WTC11 (cell line): ENCODE results near the gene GP9. TPM values are rescaled to one million over a fixed set of nuclear protein-coding genes. Genes with fewer than 3 reads are reported as not detected.

Source experiments
- ATAC-seq: fragments of 200-7000 bp; cut with Tn5 transposase; 2 replicates; pipeline ENCODE4 v1.10.0; 2021; ENCODE audit warnings: mild to moderate bottlenecking, moderate library complexity
- CTCF ChIA-PET: fragments of 300-600 bp; sonication (Branson Sonifier 250); formaldehyde crosslinking; loops from one replicate; lab custom pipeline; 2021; ENCODE audit warnings: antibody characterized with exemption; lab: Charles Lee
- POLR2A ChIA-PET: fragments of 350-600 bp; sonication (Branson Sonifier 250); formaldehyde crosslinking; loops from one replicate; lab custom pipeline; 2021; ENCODE audit warnings: antibody characterized with exemption; lab: Charles Lee
- DNase-seq: peaks from one replicate; pipeline ENCODE4 v3.0.0; 2021; ENCODE audit warnings: low spot score
- H3K27ac Mint-ChIP-seq: 2 replicates; pipeline ENCODE4 v1.8.0; 2021; ENCODE audit warnings: mixed read lengths
- H3K27me3 Mint-ChIP-seq: 2 replicates; pipeline ENCODE4 v1.8.0; 2021; ENCODE audit warnings: low read depth, mild to moderate bottlenecking, moderate library complexity, mixed read lengths
- H3K36me3 Mint-ChIP-seq: 2 replicates; pipeline ENCODE4 v1.8.0; 2021; ENCODE audit warnings: mixed read lengths
- H3K4me1 Mint-ChIP-seq: 2 replicates; pipeline ENCODE4 v1.8.0; 2022; ENCODE audit warnings: mixed read lengths
- H3K4me3 Mint-ChIP-seq: 2 replicates; pipeline ENCODE4 v1.8.0; 2021; ENCODE audit warnings: mild to moderate bottlenecking, moderate library complexity, mixed read lengths
- H3K9me3 Mint-ChIP-seq: 2 replicates; pipeline ENCODE4 v1.8.0; 2021; ENCODE audit warnings: mixed read lengths
- AFF4 ChIP-seq: sonication (generic); formaldehyde crosslinking; IDR thresholded peaks from 2 replicates; pipeline ENCODE4 v1.8.1; 2023; ENCODE audit warnings: mild to moderate bottlenecking, missing genetic modification reagents, borderline replicate concordance
- FOXP1 ChIP-seq: sonication (generic); formaldehyde crosslinking; IDR thresholded peaks from 2 replicates; pipeline ENCODE4 v1.8.0; 2022; ENCODE audit warnings: missing genetic modification reagents, mild to moderate bottlenecking, moderate library complexity, borderline replicate concordance
- FOXP4 ChIP-seq: sonication (generic); formaldehyde crosslinking; IDR thresholded peaks from 2 replicates; pipeline ENCODE4 v1.8.0; 2022; ENCODE audit warnings: mild to moderate bottlenecking, missing genetic modification reagents
- GTF2I ChIP-seq: fragments of 250-450 bp; sonication (Bioruptor Pico); conservative IDR thresholded peaks from 2 replicates; pipeline ENCODE4 v1.4.0; 2021; ENCODE audit warnings: mild to moderate bottlenecking
- NFYB ChIP-seq: sonication (generic); formaldehyde crosslinking; conservative IDR thresholded peaks from 2 replicates; pipeline ENCODE4 v1.8.0; 2022; ENCODE audit warnings: low read depth, missing genetic modification reagents
- NR2C2 ChIP-seq: sonication (generic); formaldehyde crosslinking; IDR thresholded peaks from 2 replicates; pipeline ENCODE4 v1.8.0; 2022; ENCODE audit warnings: mild to moderate bottlenecking, missing genetic modification reagents
- RELA ChIP-seq: sonication (generic); formaldehyde crosslinking; IDR thresholded peaks from 2 replicates; pipeline ENCODE4 v1.8.1; 2022; ENCODE audit warnings: missing genetic modification reagents, mild to moderate bottlenecking, borderline replicate concordance
- USF2 ChIP-seq: sonication (generic); formaldehyde crosslinking; IDR thresholded peaks from 2 replicates; pipeline ENCODE4 v1.8.1; 2023; ENCODE audit warnings: mild to moderate bottlenecking, missing genetic modification reagents, moderate library complexity
- ZNF219 ChIP-seq: sonication (generic); formaldehyde crosslinking; IDR thresholded peaks from 2 replicates; pipeline ENCODE4 v1.8.0; 2023; ENCODE audit warnings: missing genetic modification reagents, mild to moderate bottlenecking, borderline replicate concordance
- ZNF232 ChIP-seq: sonication (generic); formaldehyde crosslinking; IDR thresholded peaks from 2 replicates; pipeline ENCODE4 v1.8.0; 2022; ENCODE audit warnings: mild to moderate bottlenecking, missing genetic modification reagents
- ZNF396 ChIP-seq: fragments of 250-450 bp; sonication (Bioruptor Pico); IDR thresholded peaks from 2 replicates; pipeline ENCODE4 v1.8.0; 2021; ENCODE audit warnings: mild to moderate bottlenecking, moderate library complexity, borderline replicate concordance
- total RNA-seq: library from RNA; stranded (reverse); gene quantifications from 3 replicates; pipeline ENCODE4 v1.2.3, GENCODE V29; 2021
- TF ChIP-seq, protein P1 (sequence below): fragments of 250-450 bp; sonication (Bioruptor Pico); conservative IDR thresholded peaks from 2 replicates; pipeline ENCODE4 v1.9.0; 2021; ENCODE audit warnings: mild to moderate bottlenecking
- TF ChIP-seq, protein P2 (sequence below): sonication (generic); formaldehyde crosslinking; IDR thresholded peaks from 2 replicates; pipeline ENCODE4 v1.8.0; 2022; ENCODE audit warnings: mild to moderate bottlenecking, missing genetic modification reagents
- TF ChIP-seq, protein P3 (sequence below): sonication (generic); formaldehyde crosslinking; conservative IDR thresholded peaks from 2 replicates; pipeline ENCODE4 v1.8.1; 2023; ENCODE audit warnings: mild to moderate bottlenecking, low read depth, missing genetic modification reagents, moderate library complexity
- TF ChIP-seq, protein P4 (sequence below): fragments of 250-450 bp; sonication (Bioruptor Pico); IDR thresholded peaks from 2 replicates; pipeline ENCODE4 v1.9.0; 2021; ENCODE audit warnings: mild to moderate bottlenecking

Gene GP9
- total RNA-seq, 1 experiment from 2014 or later: not detected

DNA sequence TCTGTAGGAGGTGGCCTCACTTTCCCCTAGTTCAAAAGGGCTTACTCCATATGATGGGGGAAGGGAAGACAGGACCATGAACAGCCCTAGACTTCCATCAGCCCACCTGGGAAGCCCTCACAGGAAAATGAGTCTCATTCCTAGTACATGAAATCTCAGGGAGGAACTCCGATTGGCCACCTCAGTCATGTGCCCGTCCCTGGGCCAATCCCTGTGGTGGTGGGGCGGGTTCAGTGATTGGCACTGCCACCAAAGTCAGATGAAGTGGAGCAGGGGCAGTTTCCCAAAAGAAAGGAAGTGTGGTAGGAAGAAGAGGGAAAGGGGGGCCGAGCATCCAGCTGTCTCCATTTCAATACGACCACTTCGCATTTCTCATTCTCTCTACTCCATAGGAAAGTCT lies 25.9 kb upstream of the GP9 start:
- CTCF ChIA-PET: interaction anchor here (3.6 kb wide), 1 partner anchor 65 kb away, joined by 13 read pairs; no protein-coding TSS in a partner anchor
- Mint-ChIP-seq H3K4me3 (no peak overlapping the region), H3K36me3 (no peaks in the 10 kb centered on the region), H3K4me1 (peaks cover 3% of the 10 kb centered on the region; the same call in 1 of the 2 replicates), H3K27ac (no peak overlapping the region), H3K27me3 (peaks cover 7% of the 10 kb centered on the region; the same call in 1 of the 2 replicates), H3K9me3 (no peaks in the 10 kb centered on the region; the same call in 1 of the 2 replicates)
- DNase-seq (no peak), ATAC-seq (peak; percentile 72)
- TF ChIP-seq, protein P1, sequence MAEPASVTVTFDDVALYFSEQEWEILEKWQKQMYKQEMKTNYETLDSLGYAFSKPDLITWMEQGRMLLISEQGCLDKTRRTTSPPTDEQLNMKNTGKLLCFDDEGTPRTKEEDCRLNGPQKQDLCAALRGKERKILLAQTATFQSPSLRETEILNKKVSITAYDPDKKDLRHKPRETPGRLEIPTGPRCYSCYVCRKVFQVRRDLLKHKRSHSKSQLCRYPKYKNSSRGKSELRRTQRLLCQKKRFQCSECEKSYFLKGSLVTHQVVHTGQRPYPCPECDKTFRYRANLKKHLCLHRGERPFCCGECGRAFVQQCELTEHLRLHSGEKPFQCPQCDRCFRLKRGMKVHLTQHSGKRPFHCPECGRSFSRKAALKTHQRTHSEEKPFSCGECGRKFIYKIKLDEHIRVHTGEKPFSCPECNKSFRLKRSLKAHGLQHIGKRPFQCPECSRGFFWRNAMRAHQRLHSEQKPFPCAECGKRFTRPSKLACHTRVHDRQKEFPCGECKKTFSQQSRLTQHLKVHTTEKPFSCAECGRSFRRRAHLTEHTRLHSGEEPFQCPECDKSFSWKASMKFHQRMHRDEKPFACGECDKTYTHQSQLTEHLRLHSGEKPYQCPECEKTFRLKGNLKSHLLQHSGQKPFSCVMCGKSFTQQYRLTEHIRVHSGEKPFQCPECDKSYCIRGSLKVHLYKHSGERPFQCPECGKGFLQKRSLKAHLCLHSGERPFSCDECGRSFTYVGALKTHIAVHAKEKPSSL (CRISPR knock-in tag): no peak
- peak; percentile 50 for TF ChIP-seq NFYB
- TF ChIP-seq ZNF219 (CRISPR knock-in tag): no peak
- peak; percentile 88 for TF ChIP-seq USF2 (CRISPR knock-in tag)
- TF ChIP-seq, protein P2, sequence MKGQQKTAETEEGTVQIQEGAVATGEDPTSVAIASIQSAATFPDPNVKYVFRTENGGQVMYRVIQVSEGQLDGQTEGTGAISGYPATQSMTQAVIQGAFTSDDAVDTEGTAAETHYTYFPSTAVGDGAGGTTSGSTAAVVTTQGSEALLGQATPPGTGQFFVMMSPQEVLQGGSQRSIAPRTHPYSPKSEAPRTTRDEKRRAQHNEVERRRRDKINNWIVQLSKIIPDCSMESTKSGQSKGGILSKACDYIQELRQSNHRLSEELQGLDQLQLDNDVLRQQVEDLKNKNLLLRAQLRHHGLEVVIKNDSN (CRISPR knock-in tag): peak; percentile 81
- POLR2A ChIA-PET: no interaction called here

DNA sequence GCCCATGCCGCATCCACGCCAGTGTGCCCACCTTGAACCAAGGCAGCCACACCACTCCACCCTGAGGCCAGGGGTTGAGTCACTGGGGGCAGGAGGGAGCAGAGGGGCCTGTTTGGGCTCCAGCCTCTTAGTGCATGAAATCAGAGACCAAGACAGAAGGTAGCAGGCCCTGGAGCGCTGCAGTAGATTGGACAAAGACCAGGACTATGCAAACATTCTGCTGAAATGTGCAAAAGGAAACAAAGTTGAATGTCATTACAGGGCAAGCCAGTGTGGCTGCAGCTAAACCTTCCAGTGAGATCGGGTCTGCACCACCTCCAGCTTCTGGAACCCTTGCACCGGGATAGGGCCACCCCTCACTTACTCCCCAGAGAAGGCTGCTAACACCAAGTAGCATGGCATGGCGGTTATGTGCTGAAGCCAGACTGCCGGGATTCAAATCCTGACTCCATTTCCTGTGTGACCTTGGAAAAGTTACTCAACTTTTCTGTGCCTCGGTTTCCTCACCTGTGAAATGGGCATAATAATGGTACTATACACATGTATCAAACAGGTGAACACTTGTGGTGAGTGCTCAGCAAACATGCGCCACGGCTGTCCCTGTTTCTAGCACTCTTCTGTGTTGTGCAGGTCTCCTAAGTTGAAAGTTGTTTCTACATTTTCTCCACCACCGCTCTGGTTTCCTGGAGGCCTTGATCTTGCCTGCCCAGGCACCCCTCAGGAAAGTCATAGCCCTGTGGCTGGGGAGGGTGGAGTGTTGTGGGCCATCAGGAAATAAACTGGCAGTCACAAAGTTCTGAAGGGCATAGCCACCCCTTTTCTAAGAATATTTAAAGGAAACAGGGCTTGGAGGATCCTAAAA lies 25.0 kb upstream of the GP9 start:
- DNase-seq (no peak), ATAC-seq (no peak)
- Mint-ChIP-seq H3K27me3 (0 out of 2 replicates have a peak, but pooled peaks cover 3% of the 10 kb centered on the region), H3K36me3 (no peaks in the 10 kb centered on the region), H3K4me3 (no peak overlapping the region), H3K9me3 (no peaks in the 10 kb centered on the region), H3K27ac (no peak overlapping the region), H3K4me1 (peaks cover 6% of the 10 kb centered on the region)
- ChIA-PET CTCF (interaction anchor here (1.4 to 3.6 kb wide), 2 partner anchors 65 to 66 kb away, joined by 4 to 13 read pairs; no protein-coding TSS in a partner anchor), POLR2A (no interaction called here)
- no peak for TF ChIP-seq RELA (CRISPR knock-in tag)
- no peak for TF ChIP-seq FOXP1 (CRISPR knock-in tag)
- TF ChIP-seq ZNF232 (CRISPR knock-in tag): no peak
- TF ChIP-seq ZNF396 (CRISPR knock-in tag): no peak
- TF ChIP-seq, protein P3, sequence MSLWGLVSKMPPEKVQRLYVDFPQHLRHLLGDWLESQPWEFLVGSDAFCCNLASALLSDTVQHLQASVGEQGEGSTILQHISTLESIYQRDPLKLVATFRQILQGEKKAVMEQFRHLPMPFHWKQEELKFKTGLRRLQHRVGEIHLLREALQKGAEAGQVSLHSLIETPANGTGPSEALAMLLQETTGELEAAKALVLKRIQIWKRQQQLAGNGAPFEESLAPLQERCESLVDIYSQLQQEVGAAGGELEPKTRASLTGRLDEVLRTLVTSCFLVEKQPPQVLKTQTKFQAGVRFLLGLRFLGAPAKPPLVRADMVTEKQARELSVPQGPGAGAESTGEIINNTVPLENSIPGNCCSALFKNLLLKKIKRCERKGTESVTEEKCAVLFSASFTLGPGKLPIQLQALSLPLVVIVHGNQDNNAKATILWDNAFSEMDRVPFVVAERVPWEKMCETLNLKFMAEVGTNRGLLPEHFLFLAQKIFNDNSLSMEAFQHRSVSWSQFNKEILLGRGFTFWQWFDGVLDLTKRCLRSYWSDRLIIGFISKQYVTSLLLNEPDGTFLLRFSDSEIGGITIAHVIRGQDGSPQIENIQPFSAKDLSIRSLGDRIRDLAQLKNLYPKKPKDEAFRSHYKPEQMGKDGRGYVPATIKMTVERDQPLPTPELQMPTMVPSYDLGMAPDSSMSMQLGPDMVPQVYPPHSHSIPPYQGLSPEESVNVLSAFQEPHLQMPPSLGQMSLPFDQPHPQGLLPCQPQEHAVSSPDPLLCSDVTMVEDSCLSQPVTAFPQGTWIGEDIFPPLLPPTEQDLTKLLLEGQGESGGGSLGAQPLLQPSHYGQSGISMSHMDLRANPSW (CRISPR knock-in tag): no peak
- TF ChIP-seq GTF2I (CRISPR knock-in tag): no peak
- no peak for TF ChIP-seq AFF4 (CRISPR knock-in tag)
- TF ChIP-seq USF2 (CRISPR knock-in tag): no peak
- no peak for TF ChIP-seq NR2C2 (CRISPR knock-in tag)
- TF ChIP-seq, protein P4, sequence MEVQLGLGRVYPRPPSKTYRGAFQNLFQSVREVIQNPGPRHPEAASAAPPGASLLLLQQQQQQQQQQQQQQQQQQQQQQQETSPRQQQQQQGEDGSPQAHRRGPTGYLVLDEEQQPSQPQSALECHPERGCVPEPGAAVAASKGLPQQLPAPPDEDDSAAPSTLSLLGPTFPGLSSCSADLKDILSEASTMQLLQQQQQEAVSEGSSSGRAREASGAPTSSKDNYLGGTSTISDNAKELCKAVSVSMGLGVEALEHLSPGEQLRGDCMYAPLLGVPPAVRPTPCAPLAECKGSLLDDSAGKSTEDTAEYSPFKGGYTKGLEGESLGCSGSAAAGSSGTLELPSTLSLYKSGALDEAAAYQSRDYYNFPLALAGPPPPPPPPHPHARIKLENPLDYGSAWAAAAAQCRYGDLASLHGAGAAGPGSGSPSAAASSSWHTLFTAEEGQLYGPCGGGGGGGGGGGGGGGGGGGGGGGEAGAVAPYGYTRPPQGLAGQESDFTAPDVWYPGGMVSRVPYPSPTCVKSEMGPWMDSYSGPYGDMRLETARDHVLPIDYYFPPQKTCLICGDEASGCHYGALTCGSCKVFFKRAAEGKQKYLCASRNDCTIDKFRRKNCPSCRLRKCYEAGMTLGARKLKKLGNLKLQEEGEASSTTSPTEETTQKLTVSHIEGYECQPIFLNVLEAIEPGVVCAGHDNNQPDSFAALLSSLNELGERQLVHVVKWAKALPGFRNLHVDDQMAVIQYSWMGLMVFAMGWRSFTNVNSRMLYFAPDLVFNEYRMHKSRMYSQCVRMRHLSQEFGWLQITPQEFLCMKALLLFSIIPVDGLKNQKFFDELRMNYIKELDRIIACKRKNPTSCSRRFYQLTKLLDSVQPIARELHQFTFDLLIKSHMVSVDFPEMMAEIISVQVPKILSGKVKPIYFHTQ: no peak
- no peak for TF ChIP-seq FOXP4 (CRISPR knock-in tag)
